Measurements from ENCODE around the gene CAND2.

Gene CAND2

GRCh38 chr3:12818773-12819172, 22.3 kb downstream of the CAND2 start:
- no peak for FAIRE-seq
- no peak for TF ChIP-seq POLR2A (IDR thresholded peaks at IDR 0.05; ENCODE audit: low read depth, low read length)
- DNase-seq (ENCODE audit: insufficient read length, low spot score) = no peak

DNA sequence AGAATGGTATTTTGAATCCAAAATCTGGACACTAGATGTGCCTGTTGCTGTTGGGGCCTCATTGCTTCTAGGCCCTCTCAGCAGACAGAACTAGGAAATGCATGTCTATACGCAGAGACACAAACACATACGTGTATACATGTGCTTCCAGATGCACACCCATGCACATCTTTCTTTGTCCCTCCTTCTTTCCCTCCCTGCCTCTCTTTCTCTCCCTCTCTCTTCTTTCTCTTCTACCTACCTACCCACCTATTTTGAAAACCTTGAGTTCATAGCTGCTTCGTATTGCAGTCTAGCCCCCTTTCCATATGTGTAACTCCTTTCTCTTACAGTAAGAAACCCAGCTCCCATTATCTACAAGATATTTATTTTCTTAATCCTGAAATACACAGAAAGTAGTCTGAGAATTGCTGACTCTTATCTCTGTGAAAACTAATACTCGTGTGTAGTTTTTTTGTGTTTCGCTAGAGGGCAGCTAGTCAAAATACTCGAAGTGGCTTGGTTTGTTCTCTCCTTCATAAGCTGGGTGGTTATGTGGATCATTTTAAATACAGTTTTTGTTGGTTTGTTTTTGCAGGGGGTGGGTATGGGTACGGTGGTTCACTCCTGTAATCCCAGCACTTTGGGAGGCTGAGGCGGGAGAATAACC, 26.4 kb downstream of the CAND2 start:
- TF ChIP-seq POLR2A (IDR thresholded peaks at IDR 0.05; ENCODE audit: low read depth, low read length) = no peak
- FAIRE-seq = no peak
- no peak for DNase-seq (ENCODE audit: insufficient read length, low spot score)

DNA sequence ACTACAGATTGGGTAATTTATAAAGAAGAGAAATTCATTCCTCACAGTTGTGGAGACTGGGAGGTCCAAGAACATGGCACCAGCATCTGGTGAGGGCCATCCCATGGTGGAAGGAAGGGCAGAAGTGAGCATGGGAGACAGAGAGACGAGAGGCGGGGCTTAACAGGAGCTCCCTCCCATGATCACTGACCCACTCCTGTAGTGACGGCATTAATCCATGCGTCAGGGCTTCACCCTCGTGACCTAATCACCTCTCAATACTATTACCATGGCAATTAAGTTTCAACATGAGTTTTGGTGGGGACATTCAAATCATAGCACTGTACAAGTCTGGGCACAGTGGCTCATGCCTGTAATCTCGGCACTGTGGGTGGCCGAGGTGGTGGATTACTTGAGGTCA, 27.8 kb downstream of the CAND2 start:
- no peak for TF ChIP-seq POLR2A (IDR thresholded peaks at IDR 0.05; ENCODE audit: low read depth, low read length)
- no peak for DNase-seq (ENCODE audit: insufficient read length, low spot score)
- FAIRE-seq = no peak

DNA sequence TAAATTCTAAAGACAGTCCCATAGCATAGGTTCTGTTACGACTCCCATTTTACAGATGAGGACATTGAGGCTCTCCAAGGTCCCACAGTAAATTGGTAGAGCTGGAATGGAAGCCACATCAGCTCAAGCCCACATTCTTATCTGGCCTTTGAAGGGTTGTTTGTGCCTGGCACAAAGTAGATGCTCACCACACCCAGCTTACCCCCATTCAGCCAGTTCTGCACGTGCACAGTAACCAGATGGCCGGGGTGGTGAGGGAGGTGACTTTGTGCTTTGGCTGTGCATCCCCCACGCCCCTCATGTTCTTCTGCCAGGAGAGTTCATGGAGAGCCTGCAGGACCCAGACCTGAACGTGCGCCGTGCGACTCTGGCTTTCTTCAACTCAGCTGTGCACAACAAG, 28.7 kb downstream of the CAND2 start:
- TF ChIP-seq POLR2A (IDR thresholded peaks at IDR 0.05; ENCODE audit: low read depth, low read length) = no peak
- DNase-seq (ENCODE audit: insufficient read length, low spot score) (no peak), FAIRE-seq (no peak)

- no peak for TF ChIP-seq POLR2A (IDR thresholded peaks at IDR 0.05; ENCODE audit: low read depth, low read length)
- no peak for DNase-seq (ENCODE audit: insufficient read length, low spot score)
- FAIRE-seq = no peak
Observed at GRCh38 chr3:12828751-12829150, 32.3 kb downstream of the CAND2 start.

DNA sequence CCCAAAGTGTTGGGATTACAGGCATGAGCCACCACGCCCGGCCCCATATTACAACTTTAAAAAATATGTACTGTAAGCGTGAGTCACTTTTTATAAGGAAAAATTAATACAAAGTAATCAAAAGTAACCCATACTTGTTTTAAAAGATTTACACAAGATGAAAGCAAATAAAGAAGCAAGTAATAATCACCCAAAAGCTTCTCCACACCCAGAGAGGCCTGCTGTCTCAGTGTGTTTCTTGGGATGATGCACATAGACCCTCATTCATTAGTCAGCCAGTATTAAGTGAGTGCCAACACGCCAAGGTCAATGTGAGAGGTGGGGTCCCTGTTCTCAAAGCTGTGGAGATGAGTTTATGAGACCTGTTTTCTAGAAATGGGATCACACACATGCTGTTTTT, 32.9 kb downstream of the CAND2 start:
- DNase-seq (ENCODE audit: insufficient read length, low spot score) (no peak), FAIRE-seq (no peak)

GRCh38 chr3:12829886-12830784, 33.7 kb downstream of the CAND2 start:
- DNase-seq (ENCODE audit: insufficient read length, low spot score) = no peak
- no peak for TF ChIP-seq POLR2A (IDR thresholded peaks at IDR 0.05; ENCODE audit: low read depth, low read length)
- FAIRE-seq = no peak

More for the DNA sequence above, 32.9 kb downstream of the CAND2 start:
- no peak for TF ChIP-seq POLR2A (IDR thresholded peaks at IDR 0.05; ENCODE audit: low read depth, low read length)

GRCh38 chr3:12830785-12831156, 34.3 kb downstream of the CAND2 start:
- no peak for TF ChIP-seq POLR2A (IDR thresholded peaks at IDR 0.05; ENCODE audit: low read depth, low read length)
- DNase-seq (ENCODE audit: insufficient read length, low spot score) (no peak), FAIRE-seq (no peak)

DNA sequence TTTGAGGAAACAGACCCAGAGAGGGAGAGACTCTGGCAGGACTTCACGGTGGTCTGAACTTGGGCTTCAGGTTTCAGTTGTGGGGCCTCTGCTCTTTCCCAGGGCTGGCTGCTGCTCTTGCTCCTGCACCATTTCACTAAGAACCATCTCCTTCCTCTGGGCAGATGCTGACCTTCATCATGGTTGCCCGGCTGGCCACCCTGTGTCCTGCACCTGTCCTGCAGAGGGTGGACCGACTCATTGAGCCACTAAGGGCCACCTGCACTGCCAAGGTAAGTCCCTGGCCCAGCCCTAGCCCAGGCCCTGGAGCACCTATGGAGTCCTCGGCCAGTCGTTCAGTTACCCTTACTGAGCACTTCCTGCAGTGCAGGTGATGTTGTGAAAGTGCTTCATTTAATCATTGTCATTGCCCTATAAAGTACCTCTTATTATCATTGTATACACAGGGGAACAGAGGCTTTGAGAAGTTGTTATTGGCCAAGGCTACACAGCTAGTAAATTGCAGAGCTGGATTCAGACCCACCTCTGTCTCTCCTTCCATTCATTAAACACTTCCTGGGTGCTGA, 34.9 kb downstream of the CAND2 start:
- DNase-seq (ENCODE audit: insufficient read length, low spot score) (no peak), FAIRE-seq (no peak)
- TF ChIP-seq POLR2A (IDR thresholded peaks at IDR 0.05; ENCODE audit: low read depth, low read length) = no peak

GRCh38 chr3:12832350-12833221, 36.1 kb downstream of the CAND2 start:
- no peak for FAIRE-seq
- TF ChIP-seq POLR2A (IDR thresholded peaks at IDR 0.05; ENCODE audit: low read depth, low read length) = no peak
- DNase-seq (ENCODE audit: insufficient read length, low spot score) = no peak

- no peak for DNase-seq (ENCODE audit: insufficient read length, low spot score)
- no peak for FAIRE-seq
- TF ChIP-seq POLR2A (IDR thresholded peaks at IDR 0.05; ENCODE audit: low read depth, low read length) = no peak
Observed at GRCh38 chr3:12833222-12834161, 37.0 kb downstream of the CAND2 start.

- no peak for TF ChIP-seq POLR2A (IDR thresholded peaks at IDR 0.05; ENCODE audit: low read depth, low read length)
- FAIRE-seq (no peak), DNase-seq (ENCODE audit: insufficient read length, low spot score) (no peak)
Observed at GRCh38 chr3:12835052-12835665, 38.7 kb downstream of the CAND2 start.

Data from H54 (cell line).